IPS-15b (cell line): ENCODE data around the gene ELP2.

ENCODE experiments used
- H3K27me3 ChIP-seq: one replicate; pipeline ENCODE4 v1.6.1; 2013; ENCODE audit warnings: low read length; ENCODE audit not compliant: control insufficient read depth, insufficient read depth
- H3K36me3 ChIP-seq: one replicate; pipeline ENCODE4 v1.6.1; 2013; ENCODE audit warnings: low read length; ENCODE audit not compliant: control insufficient read depth, insufficient read depth
- H3K4me1 ChIP-seq: one replicate; pipeline ENCODE4 v1.6.1; 2013; ENCODE audit warnings: mild to moderate bottlenecking, low read length; ENCODE audit not compliant: control insufficient read depth, insufficient read depth
- H3K4me3 ChIP-seq: one replicate; pipeline ENCODE4 v1.5.1; 2013; ENCODE audit warnings: low read depth, low read length
- H3K9ac ChIP-seq: one replicate; pipeline ENCODE4 v1.6.1; 2013; ENCODE audit warnings: low read depth, mild to moderate bottlenecking, low read length
- H3K9me3 ChIP-seq: one replicate; pipeline ENCODE4 v1.6.1; 2013; ENCODE audit warnings: mild to moderate bottlenecking, low read length; ENCODE audit not compliant: control insufficient read depth, insufficient read depth

Gene ELP2

DNA sequence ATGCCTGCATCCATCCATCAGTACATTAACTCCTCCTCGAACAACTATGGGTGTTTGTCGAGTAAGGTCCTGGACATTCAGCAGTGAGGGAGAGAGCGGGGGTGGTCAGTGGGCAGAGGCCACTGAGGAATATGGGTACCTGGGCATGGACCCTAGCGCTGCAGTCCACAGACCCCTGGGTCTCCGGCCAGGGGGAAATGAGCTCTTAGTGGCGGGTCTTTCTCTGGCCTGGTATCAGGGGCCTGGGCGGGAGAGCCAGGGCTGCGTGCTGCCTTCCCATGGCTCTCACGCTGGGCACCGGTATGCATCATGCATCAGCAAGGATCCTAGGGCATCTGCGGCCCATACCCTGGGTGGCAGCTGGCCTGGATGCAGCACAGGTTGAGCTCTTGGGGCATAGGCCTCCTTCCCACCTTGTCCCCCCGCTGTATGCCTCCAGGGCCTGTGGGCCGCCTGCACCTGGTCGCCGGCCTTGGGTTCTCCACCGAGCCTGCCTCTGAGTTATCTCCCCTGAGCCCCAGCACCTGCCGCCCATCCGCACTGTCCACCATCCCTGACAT, 56.3 kb downstream of the ELP2 start:
- Histone ChIP-seq H3K9ac (no peak overlapping the region), H3K4me3 (peak overlapping the region; percentile 81), H3K9me3 (no peaks in the 10 kb centered on the region), H3K4me1 (peaks cover 6% of the 10 kb centered on the region), H3K36me3 (no peaks in the 10 kb centered on the region), H3K27me3 (peaks cover 56% of the 10 kb centered on the region)

DNA sequence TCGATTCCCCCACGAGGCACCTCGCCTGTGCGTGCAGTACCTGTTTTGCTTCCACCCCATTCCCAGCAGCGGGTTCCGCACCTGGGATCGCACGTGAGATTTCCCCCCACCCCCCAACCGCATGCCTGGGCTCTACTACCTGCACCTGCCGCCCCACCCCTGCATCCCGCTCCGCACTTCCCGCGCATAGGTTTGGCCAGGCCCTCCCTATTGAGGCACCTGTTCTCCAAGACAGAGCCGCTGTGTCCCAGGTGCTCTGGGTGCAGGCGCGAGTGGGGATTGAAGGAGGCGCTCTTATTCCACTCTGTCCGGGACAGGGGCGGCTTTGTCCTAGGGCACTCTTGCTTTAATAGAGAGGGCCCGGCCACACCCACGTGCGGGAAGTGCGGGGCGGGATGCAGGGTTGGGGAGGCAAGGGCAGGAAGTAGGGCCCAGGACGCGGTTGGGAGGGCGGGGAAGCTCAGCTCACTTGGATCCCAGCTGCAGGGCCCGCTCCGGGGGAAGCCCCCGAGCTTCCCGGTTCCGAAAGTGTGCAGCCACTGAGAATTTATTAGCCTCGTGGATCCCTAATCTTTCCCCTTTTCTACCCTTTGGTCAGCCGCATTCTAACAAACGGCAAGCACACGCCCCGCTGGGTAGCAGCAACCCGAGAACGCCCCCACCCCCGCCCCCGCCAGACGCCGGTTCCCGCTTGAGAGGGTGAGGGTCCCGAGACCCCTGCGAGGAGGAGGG, 56.9 kb downstream of the ELP2 start:
- peaks cover 6% of the 10 kb centered on the region for H3K4me1 ChIP-seq
- no peaks in the 10 kb centered on the region for H3K9me3 ChIP-seq
- H3K4me3 ChIP-seq = peak overlapping the region; percentile 81
- H3K27me3 ChIP-seq = peaks cover 56% of the 10 kb centered on the region
- no peak overlapping the region for H3K9ac ChIP-seq
- H3K36me3 ChIP-seq = no peaks in the 10 kb centered on the region

DNA sequence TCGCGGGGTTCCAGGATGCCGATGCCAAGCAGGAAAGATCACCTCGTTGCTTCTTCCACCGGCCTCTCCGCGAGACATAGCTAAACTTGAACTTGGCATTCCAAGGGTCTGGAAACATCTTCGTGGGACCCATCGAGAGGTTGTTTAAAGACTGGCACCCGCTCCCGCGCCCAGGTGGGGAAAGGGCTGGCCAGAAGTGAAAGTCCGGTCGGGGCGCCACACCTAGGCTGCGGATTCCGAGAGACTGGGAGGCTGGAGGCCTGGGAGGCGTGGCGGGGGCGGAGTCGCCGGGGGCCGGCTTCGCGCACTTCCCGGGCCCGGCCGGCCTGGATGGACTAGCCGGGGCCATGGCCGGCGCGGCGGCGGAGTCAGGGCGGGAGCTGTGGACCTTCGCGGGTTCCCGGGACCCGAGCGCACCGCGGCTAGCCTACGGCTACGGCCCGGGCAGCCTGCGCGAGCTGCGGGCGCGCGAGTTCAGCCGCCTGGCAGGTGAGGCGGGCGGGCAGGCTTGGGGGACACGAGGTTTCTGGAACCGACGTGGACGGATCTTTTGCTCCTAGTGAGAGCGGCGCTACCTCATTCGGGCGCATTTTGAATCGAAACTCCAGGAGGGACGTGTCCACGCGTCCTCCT, 57.6 kb downstream of the ELP2 start, which contains the start of gene MOCOS:
MOCOS (plus strand) TSS at position 305 of the 633 bp plus-strand sequence; CDS start at position 348, 43 bp downstream.
- Histone ChIP-seq H3K9ac (peak within 1 kb of the TSS; percentile 73), H3K36me3 (no peaks in the 10 kb centered on the region), H3K4me3 (peak within 1 kb of the TSS; percentile 81), H3K27me3 (peaks cover 56% of the 10 kb centered on the region), H3K4me1 (peaks cover 6% of the 10 kb centered on the region), H3K9me3 (no peaks in the 10 kb centered on the region)

DNA sequence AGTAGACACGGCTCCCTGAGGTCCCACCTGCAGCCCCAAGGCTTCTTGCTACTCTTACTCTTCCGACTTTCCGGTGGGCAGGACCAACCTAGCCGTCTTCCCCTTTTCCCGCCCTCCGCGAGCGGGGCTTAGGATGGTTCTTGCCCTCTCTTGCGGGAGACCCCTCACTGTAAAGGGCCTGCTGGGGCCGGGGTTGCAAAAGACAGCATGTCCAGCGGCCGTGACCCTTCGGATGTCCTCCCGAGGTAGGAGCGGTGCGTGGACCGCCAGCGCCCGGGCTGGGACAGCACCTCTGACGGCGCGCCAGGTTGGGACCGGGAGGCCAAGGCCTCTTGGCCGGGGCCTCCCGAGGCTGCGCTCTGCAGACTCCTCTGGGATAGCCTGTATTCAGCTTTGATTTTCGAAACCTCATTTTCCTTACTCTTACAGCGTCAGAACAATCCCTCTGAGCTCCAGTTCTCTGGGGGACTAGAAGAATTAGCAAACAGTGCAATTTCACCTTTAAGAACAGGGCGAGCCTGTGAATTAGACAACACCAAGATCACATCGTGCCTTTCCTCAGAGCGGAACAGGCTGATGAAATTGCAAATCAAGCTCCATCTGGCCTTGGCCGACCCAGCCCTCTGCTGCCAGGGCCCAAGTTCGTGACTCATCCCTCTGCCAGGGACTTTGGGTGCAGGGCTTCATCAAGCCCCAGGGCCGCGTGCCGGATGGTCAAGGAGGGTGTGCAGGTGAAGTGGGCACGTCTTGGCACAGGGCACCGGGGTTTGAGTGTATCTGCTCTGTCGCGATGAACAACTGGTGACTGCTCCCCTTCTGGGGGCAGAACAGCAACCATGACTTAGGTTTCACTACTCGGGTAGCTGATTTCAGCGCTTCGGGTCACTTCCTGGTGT, 58.4 kb downstream of the ELP2 start:
- Histone ChIP-seq H3K4me1 (peaks cover 6% of the 10 kb centered on the region), H3K27me3 (peaks cover 56% of the 10 kb centered on the region), H3K4me3 (peak overlapping the region; percentile 81), H3K36me3 (no peaks in the 10 kb centered on the region), H3K9me3 (no peaks in the 10 kb centered on the region), H3K9ac (peak overlapping the region; percentile 73)

DNA sequence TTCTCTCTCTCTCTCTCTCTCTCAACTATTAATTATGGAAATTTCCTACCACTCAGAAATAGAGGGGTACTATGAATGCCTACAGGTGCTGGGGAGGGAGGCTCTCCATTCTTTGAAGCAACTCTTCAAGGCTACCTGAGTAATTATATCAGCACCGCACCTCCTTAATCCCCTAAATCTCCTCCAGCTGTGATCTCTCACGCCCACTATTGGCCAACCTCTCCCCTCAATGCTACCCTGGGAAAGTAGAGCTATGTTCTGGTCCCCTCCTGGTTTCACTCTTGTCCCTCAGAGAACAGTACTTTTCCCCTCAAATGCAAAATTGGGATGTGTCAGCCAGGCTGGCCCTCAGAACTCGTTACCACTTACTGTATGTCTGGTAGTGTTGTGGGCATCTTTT, 59.2 kb downstream of the ELP2 start:
- Histone ChIP-seq H3K4me3 (no peak overlapping the region), H3K9me3 (no peaks in the 10 kb centered on the region), H3K36me3 (no peaks in the 10 kb centered on the region), H3K9ac (no peak overlapping the region), H3K4me1 (peaks cover 4% of the 10 kb centered on the region), H3K27me3 (peaks cover 55% of the 10 kb centered on the region)

DNA sequence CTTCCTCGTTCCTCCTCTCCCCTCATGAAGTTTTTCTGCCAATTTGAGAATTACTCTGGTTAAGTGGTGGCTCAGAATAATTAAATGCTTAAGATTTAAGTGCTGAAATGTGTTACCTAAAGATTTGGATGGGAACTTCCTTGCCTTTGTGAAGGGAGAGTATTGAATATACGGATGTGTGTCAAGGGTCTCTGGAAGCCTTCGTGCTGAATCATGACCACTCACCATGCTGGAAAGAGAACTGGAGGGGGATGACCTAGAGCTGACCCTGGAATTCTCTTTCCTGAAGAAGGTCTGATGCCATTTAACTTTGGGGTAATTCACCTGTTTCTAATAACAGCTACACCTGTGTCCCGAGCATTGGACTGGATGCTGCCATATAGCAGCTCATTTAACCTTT, 59.8 kb downstream of the ELP2 start:
- Histone ChIP-seq H3K36me3 (no peaks in the 10 kb centered on the region), H3K9me3 (no peaks in the 10 kb centered on the region), H3K9ac (no peak overlapping the region), H3K4me3 (no peak overlapping the region), H3K27me3 (peaks cover 49% of the 10 kb centered on the region), H3K4me1 (peaks cover 4% of the 10 kb centered on the region)

DNA sequence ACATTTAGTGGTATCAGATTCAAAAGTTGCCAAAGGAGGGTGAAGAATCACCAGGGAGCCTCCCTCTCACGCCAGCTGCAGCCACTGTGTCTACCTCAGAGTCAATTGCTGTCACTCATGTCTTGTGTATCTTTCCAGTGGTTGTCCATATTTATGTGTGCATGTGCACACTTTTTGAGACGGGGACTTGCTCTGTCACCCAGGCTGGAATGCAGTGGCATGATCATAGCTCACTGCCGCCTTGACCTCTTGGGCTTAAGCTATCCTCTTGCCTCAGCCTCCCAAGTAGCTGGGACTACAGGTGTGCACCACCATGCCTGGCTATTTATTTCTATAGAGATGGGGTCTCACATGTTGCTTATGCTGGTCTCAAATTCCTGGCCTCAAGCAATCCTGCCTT, 61.6 kb downstream of the ELP2 start:
- Histone ChIP-seq H3K36me3 (no peaks in the 10 kb centered on the region), H3K9ac (no peak overlapping the region), H3K9me3 (no peaks in the 10 kb centered on the region), H3K4me3 (no peak overlapping the region), H3K4me1 (no peaks in the 10 kb centered on the region), H3K27me3 (peaks cover 31% of the 10 kb centered on the region)

DNA sequence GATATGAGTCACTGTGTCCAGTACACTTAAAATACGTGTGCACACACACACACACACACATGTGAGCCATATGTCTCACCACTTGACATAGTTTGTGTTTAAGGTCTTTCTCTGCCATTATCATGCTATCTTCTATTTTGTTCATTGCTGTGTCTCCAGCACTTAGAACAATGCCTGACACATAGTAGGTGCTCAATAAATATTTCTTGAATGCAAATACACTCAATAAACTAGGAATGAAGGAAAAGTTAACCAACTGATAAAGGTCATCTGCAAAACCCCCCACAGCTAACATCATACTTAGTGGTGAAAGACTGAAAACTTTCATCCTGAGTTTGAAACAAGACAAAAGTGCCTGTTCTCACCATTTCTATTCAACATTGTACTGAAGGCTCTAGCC, 62.0 kb downstream of the ELP2 start:
- Histone ChIP-seq H3K4me1 (no peaks in the 10 kb centered on the region), H3K4me3 (no peak overlapping the region), H3K36me3 (no peaks in the 10 kb centered on the region), H3K9ac (no peak overlapping the region), H3K9me3 (no peaks in the 10 kb centered on the region), H3K27me3 (peaks cover 27% of the 10 kb centered on the region)

DNA sequence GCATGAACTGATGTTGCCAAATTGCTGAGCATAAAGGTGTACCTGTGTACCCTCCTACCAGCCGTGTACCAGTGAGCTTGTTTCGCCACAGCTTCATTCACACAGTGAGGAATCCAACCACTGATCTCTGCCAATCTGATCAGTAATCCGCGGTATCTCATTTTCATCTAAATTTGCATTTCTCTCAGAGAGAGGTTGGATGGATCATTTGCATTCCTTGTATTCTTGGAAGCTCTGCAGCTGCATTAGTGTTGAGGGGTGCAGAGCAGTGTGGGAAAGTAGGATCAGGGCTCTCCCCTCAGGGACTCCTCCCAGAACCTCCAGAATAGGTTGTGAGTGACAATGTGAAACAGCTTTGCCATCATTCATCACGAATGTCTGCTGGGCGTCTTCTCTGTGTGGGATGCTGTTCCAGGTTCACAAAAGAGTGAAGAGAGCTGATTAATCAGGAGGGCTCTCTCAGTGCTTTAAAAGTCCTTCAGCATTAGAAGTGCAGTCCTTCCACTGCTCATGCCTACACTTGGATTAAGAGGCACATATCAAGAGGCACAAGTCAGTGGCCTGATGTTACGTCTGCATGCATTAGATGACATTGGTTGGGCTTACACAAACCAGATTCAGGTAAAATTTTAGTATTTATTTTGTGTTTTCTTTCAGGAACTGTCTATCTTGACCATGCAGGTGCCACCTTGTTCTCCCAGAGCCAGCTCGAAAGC, 65.1 kb downstream of the ELP2 start:
- no peak overlapping the region for H3K9ac ChIP-seq
- H3K4me3 ChIP-seq = no peak overlapping the region
- H3K27me3 ChIP-seq = peaks cover under 1% of the 10 kb centered on the region
- no peaks in the 10 kb centered on the region for H3K4me1 ChIP-seq
- no peaks in the 10 kb centered on the region for H3K36me3 ChIP-seq
- H3K9me3 ChIP-seq = no peaks in the 10 kb centered on the region

DNA sequence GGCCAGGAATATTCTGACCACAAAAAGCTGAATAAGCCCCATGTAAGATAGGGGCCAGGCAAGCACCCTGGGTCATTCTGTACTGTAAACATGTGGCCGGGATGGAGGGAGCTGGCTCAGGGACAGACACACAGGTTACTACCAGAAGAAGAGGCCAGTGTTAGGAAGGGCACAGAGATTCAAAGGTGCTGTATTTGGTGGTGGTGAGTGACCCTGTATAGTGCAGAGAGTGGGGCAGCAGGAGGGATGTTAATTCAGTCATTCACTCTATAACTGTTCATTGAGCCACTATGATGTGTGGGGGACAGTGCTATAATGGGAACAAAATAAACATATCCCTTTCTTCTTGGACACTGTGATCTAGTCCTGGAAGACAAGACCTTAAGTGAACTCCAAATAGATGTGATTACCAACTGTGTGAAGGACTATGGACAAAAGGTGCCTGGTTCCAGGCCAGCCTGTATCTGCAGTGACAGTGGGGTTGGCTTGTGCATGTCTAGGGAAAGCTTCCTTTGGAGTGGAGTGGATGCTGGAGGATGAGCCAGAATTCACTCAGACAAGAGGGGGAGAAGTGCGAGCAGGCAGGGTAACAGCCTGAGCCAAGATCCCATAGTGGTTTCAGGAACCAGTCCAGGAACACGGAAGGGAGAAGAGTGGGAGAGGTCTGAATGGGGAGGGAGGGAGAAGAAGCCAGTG, 65.9 kb downstream of the ELP2 start:
- H3K36me3 ChIP-seq = no peaks in the 10 kb centered on the region

More for the DNA sequence above, 65.9 kb downstream of the ELP2 start:
- Histone ChIP-seq H3K9ac (no peak overlapping the region), H3K9me3 (no peaks in the 10 kb centered on the region), H3K27me3 (no peaks in the 10 kb centered on the region), H3K4me1 (no peaks in the 10 kb centered on the region), H3K4me3 (no peak overlapping the region)
